Measurements from ENCODE around the gene PRPF39. TPM values are rescaled to one million over a fixed set of nuclear protein-coding genes. Genes with fewer than 3 reads are reported as not detected.

Gene PRPF39
- total and polyA plus RNA-seq, 2 of the 13 experiments (the other 11 are each of a cell fraction or from before 2014, with no cell fraction given): 44.2 to 65.0 TPM

DNA sequence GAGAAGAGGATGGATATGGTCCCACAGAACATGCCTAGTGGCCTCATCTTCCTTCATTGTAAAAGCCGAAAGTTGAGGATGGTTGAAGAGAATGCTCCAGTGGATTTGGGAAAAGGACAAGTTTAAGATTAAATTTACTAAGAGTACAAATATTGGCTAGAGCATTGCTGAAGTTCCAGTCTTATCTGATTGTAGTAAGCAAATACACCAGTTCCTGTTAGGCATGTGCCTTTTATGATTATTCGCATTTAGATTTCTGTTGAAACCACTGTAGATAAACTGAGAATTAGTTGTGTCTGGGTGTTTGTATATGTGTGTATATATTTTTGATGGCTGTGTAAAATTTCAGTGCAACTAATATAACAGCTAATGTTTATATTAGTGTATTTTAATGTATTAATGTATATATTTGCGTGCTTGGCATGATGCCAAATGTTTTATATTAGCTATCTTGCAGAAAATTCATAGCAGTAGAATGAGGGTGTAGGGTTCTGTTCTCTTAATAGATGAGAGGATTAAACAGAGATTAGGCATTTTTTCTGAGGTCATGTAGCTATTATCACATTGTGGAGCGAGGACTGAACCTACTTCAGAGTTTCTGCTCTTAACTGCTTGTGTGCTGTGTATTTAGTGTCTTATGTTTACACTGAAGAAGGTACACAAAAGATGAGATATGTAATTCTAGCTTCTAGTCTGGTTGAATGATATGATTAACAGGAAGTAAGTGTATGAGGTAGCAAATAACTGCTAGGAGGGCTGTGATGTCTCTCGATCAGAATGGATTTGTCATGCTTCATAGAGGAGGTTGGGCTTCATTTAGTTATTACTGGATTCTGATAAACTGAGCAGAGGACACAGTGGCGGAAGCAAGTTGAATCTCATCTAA lies 29.2 kb downstream of the PRPF39 start (continued):
- TF ChIP-seq BORCS8-MEF2B (CRISPR knock-in tag; IDR thresholded peaks at IDR 0.05): no peak
- no peak for TF ChIP-seq RFXANK (CRISPR knock-in tag; IDR thresholded peaks at IDR 0.05)
- TF ChIP-seq ATM (IDR thresholded peaks at IDR 0.05; ENCODE audit: borderline replicate concordance): no peak
- no peak for TF ChIP-seq NFE2L1 (CRISPR knock-in tag; IDR thresholded peaks at IDR 0.05; ENCODE audit: borderline replicate concordance)
- TF ChIP-seq ZNF441 (CRISPR knock-in tag; IDR thresholded peaks at IDR 0.05; ENCODE audit: borderline replicate concordance): no peak
- no peak for TF ChIP-seq ZNF567 (CRISPR knock-in tag; IDR thresholded peaks at IDR 0.05; ENCODE audit: borderline replicate concordance)
- no peak for TF ChIP-seq ZZZ3 (CRISPR knock-in tag; IDR thresholded peaks at IDR 0.05; ENCODE audit: borderline replicate concordance)
- TF ChIP-seq NR3C1 (CRISPR knock-in tag; IDR thresholded peaks at IDR 0.05): no peak
- TF ChIP-seq ZNF24 (IDR thresholded peaks at IDR 0.05): no peak
- TF ChIP-seq, protein P1, sequence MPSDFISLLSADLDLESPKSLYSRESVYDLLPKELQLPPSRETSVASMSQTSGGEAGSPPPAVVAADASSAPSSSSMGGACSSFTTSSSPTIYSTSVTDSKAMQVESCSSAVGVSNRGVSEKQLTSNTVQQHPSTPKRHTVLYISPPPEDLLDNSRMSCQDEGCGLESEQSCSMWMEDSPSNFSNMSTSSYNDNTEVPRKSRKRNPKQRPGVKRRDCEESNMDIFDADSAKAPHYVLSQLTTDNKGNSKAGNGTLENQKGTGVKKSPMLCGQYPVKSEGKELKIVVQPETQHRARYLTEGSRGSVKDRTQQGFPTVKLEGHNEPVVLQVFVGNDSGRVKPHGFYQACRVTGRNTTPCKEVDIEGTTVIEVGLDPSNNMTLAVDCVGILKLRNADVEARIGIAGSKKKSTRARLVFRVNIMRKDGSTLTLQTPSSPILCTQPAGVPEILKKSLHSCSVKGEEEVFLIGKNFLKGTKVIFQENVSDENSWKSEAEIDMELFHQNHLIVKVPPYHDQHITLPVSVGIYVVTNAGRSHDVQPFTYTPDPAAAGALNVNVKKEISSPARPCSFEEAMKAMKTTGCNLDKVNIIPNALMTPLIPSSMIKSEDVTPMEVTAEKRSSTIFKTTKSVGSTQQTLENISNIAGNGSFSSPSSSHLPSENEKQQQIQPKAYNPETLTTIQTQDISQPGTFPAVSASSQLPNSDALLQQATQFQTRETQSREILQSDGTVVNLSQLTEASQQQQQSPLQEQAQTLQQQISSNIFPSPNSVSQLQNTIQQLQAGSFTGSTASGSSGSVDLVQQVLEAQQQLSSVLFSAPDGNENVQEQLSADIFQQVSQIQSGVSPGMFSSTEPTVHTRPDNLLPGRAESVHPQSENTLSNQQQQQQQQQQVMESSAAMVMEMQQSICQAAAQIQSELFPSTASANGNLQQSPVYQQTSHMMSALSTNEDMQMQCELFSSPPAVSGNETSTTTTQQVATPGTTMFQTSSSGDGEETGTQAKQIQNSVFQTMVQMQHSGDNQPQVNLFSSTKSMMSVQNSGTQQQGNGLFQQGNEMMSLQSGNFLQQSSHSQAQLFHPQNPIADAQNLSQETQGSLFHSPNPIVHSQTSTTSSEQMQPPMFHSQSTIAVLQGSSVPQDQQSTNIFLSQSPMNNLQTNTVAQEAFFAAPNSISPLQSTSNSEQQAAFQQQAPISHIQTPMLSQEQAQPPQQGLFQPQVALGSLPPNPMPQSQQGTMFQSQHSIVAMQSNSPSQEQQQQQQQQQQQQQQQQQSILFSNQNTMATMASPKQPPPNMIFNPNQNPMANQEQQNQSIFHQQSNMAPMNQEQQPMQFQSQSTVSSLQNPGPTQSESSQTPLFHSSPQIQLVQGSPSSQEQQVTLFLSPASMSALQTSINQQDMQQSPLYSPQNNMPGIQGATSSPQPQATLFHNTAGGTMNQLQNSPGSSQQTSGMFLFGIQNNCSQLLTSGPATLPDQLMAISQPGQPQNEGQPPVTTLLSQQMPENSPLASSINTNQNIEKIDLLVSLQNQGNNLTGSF (CRISPR knock-in tag; IDR thresholded peaks at IDR 0.05): no peak
- TF ChIP-seq RBM22 (optimal IDR thresholded peaks at IDR 0.05; ENCODE audit: low read length): peak; percentile 37
- TF ChIP-seq, protein P2, sequence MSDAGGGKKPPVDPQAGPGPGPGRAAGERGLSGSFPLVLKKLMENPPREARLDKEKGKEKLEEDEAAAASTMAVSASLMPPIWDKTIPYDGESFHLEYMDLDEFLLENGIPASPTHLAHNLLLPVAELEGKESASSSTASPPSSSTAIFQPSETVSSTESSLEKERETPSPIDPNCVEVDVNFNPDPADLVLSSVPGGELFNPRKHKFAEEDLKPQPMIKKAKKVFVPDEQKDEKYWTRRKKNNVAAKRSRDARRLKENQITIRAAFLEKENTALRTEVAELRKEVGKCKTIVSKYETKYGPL (CRISPR knock-in tag; IDR thresholded peaks at IDR 0.05): no peak
- no peak for TF ChIP-seq ARNT (IDR thresholded peaks at IDR 0.05)
- TF ChIP-seq, protein P3, sequence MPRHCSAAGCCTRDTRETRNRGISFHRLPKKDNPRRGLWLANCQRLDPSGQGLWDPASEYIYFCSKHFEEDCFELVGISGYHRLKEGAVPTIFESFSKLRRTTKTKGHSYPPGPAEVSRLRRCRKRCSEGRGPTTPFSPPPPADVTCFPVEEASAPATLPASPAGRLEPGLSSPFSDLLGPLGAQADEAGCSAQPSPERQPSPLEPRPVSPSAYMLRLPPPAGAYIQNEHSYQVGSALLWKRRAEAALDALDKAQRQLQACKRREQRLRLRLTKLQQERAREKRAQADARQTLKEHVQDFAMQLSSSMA (CRISPR knock-in tag; IDR thresholded peaks at IDR 0.05): no peak
- TF ChIP-seq, protein P4, sequence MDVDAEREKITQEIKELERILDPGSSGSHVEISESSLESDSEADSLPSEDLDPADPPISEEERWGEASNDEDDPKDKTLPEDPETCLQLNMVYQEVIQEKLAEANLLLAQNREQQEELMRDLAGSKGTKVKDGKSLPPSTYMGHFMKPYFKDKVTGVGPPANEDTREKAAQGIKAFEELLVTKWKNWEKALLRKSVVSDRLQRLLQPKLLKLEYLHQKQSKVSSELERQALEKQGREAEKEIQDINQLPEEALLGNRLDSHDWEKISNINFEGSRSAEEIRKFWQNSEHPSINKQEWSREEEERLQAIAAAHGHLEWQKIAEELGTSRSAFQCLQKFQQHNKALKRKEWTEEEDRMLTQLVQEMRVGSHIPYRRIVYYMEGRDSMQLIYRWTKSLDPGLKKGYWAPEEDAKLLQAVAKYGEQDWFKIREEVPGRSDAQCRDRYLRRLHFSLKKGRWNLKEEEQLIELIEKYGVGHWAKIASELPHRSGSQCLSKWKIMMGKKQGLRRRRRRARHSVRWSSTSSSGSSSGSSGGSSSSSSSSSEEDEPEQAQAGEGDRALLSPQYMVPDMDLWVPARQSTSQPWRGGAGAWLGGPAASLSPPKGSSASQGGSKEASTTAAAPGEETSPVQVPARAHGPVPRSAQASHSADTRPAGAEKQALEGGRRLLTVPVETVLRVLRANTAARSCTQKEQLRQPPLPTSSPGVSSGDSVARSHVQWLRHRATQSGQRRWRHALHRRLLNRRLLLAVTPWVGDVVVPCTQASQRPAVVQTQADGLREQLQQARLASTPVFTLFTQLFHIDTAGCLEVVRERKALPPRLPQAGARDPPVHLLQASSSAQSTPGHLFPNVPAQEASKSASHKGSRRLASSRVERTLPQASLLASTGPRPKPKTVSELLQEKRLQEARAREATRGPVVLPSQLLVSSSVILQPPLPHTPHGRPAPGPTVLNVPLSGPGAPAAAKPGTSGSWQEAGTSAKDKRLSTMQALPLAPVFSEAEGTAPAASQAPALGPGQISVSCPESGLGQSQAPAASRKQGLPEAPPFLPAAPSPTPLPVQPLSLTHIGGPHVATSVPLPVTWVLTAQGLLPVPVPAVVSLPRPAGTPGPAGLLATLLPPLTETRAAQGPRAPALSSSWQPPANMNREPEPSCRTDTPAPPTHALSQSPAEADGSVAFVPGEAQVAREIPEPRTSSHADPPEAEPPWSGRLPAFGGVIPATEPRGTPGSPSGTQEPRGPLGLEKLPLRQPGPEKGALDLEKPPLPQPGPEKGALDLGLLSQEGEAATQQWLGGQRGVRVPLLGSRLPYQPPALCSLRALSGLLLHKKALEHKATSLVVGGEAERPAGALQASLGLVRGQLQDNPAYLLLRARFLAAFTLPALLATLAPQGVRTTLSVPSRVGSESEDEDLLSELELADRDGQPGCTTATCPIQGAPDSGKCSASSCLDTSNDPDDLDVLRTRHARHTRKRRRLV (CRISPR knock-in tag; IDR thresholded peaks at IDR 0.05): no peak
- TF ChIP-seq JARID2 (CRISPR knock-in tag; IDR thresholded peaks at IDR 0.05; ENCODE audit: insufficient replicate concordance): no peak
- TF ChIP-seq MEIS1 (CRISPR knock-in tag; IDR thresholded peaks at IDR 0.05; ENCODE audit: borderline replicate concordance): no peak
- TF ChIP-seq ARNT2 (CRISPR knock-in tag; IDR thresholded peaks at IDR 0.05; ENCODE audit: low read depth): no peak

Data from HepG2 (cell line).